GM12878 (cell line): ENCODE results near the gene SPATS1. TPM values are rescaled to one million over a fixed set of nuclear protein-coding genes. Genes with fewer than 3 reads are reported as not detected.

ENCODE experiments used
- ATAC-seq: fragments of 200-7000 bp; cut with Tn5 transposase; 3 replicates; pipeline ENCODE4 v1.9.1; 2020; ENCODE audit warnings: mild to moderate bottlenecking, moderate library complexity
- BruUV-seq: library from RNA; stranded (reverse); fragments of 400-500 nt; replicated peaks from 2 replicates; lab custom pipeline; 2021; lab: Mats Ljungman, UMichigan
- CTCF ChIA-PET: fragments of 300-600 bp; sonication (Branson Sonifier 250); formaldehyde crosslinking; extraction: SDS; loops from one replicate; lab custom pipeline; 2021; ENCODE audit warnings: inconsistent platforms; lab: Yijun Ruan, JAX
- POLR2A ChIA-PET: fragments of 350-600 bp; formaldehyde crosslinking; extraction: SDS; loops from one replicate; lab custom pipeline; 2021; ENCODE audit warnings: inconsistent platforms; lab: Charles Lee
- RAD21 ChIA-PET: fragments of 300-600 bp; sonication (Branson Sonifier 250); formaldehyde crosslinking; loops from one replicate; lab custom pipeline; 2023; ENCODE audit warnings: antibody characterized with exemption; ENCODE audit not compliant: unreplicated experiment; lab: Charles Lee
- SMC1A ChIA-PET: fragments of 300-600 bp; sonication (Branson Sonifier 250); formaldehyde crosslinking; loops from one replicate; lab custom pipeline; 2023; ENCODE audit not compliant: unreplicated experiment, uncharacterized antibody; lab: Charles Lee
- DNase-seq: peaks from one replicate; pipeline ENCODE4 v3.0.0-alpha.2; 2011; ENCODE audit warnings: low read depth, low spot score
- FAIRE-seq: peaks from 3 replicates; lab custom pipeline; 2011; peaks lifted over from hg19 to GRCh38; lab: Jason Lieb, UNC
- H2AFZ ChIP-seq: 2 replicates; pipeline ENCODE4 v1.6.0; 2011; ENCODE audit warnings: low read depth, low read length, control low read depth; ENCODE audit not compliant: control insufficient read depth
- H3K27ac ChIP-seq: 2 replicates; pipeline ENCODE4 v1.5.1; 2011; ENCODE audit warnings: control low read depth; ENCODE audit not compliant: control insufficient read depth, insufficient read depth
- H3K27me3 ChIP-seq, 2 experiments: replicated peaks in 1 of 2; 2 replicates each; pipeline versions ENCODE4 v1.6.0 to v1.6.1; 2011; ENCODE audit warnings: low read length in 1 of 2; ENCODE audit not compliant: control insufficient read depth in 2 of 2, insufficient read depth in 2 of 2
- H3K36me3 ChIP-seq, 2 experiments: 2 replicates each; pipeline ENCODE4 v1.5.1; 2011; ENCODE audit warnings: low read length in 1 of 2; ENCODE audit not compliant: control insufficient read depth in 2 of 2, insufficient read depth in 2 of 2
- H3K4me1 ChIP-seq: 2 replicates; pipeline ENCODE4 v1.6.1; 2011; ENCODE audit warnings: mild to moderate bottlenecking, low read length, moderate library complexity, mixed read lengths; ENCODE audit not compliant: control insufficient read depth, insufficient read depth
- H3K4me2 ChIP-seq: 2 replicates; pipeline ENCODE4 v1.6.0; 2011; ENCODE audit warnings: control low read depth; ENCODE audit not compliant: control insufficient read depth, insufficient read depth
- H3K4me3 ChIP-seq: fragments of 200-600 bp; sonication (generic); 2 replicates; pipeline ENCODE4 v1.5.1; 2016
- H3K79me2 ChIP-seq: 2 replicates; pipeline ENCODE4 v1.6.0; 2011; ENCODE audit warnings: low read length; ENCODE audit not compliant: control insufficient read depth, insufficient read depth
- H3K9ac ChIP-seq: 2 replicates; pipeline ENCODE4 v1.8.0; 2011; ENCODE audit warnings: low read length, control low read depth, mixed read lengths; ENCODE audit not compliant: control insufficient read depth, insufficient read depth
- H3K9me3 ChIP-seq: replicated peaks from 3 replicates; pipeline ENCODE4 v1.5.1; 2011; ENCODE audit warnings: mild to moderate bottlenecking, low read length; ENCODE audit not compliant: control insufficient read depth, insufficient read depth
- H4K20me1 ChIP-seq: 2 replicates; pipeline ENCODE4 v1.6.0; 2011; ENCODE audit not compliant: control insufficient read depth, insufficient read depth
- CUX1 ChIP-seq: IDR thresholded peaks from 2 replicates; pipeline ENCODE4 v1.6.1; 2012; ENCODE audit warnings: improper control_type of control experiment, low read depth, low read length; ENCODE audit not compliant: insufficient replicate concordance
- HCFC1 ChIP-seq: fragments of 150-350 bp; IDR thresholded peaks from 2 replicates; pipeline ENCODE4 v1.6.1; 2014; ENCODE audit warnings: low read length
- HDAC2 ChIP-seq: fragments of 200-600 bp; sonication (generic); IDR thresholded peaks from 2 replicates; pipeline ENCODE4 v1.6.1; 2017
- IKZF2 ChIP-seq, 2 experiments: fragments of 450-650 bp; IDR thresholded peaks; 2 replicates each; pipeline ENCODE4 v1.6.1; 2017; ENCODE audit warnings: mild to moderate bottlenecking in 2 of 2, moderate library complexity in 2 of 2
- JUNB ChIP-seq: IDR thresholded peaks from 2 replicates; pipeline ENCODE4 v1.6.1; 2016; ENCODE audit warnings: antibody characterized with exemption, mild to moderate bottlenecking
- PRDM15 ChIP-seq: fragments of 450-650 bp; formaldehyde crosslinking; IDR thresholded peaks from 2 replicates; pipeline ENCODE4 v1.4.0; 2020; ENCODE audit warnings: mild to moderate bottlenecking, moderate library complexity
- RFX5 ChIP-seq: IDR thresholded peaks from 2 replicates; pipeline ENCODE4 v1.6.1; 2011; ENCODE audit warnings: low read depth, low read length, improper control_type of control experiment
- SREBF2 ChIP-seq: IDR thresholded peaks from 2 replicates; pipeline ENCODE4 v1.6.1; 2012; ENCODE audit warnings: mild to moderate bottlenecking, low read length
- TCF7 ChIP-seq: IDR thresholded peaks from 2 replicates; pipeline ENCODE4 v1.6.1; 2014; ENCODE audit warnings: antibody characterized with exemption, borderline replicate concordance
- ZNF217 ChIP-seq: fragments of 450-650 bp; IDR thresholded peaks from 2 replicates; pipeline ENCODE4 v1.6.1; 2017; ENCODE audit warnings: antibody characterized with exemption, mild to moderate bottlenecking
- ZNF274 ChIP-seq: IDR thresholded peaks from one replicate; pipeline ENCODE4 v1.8.0; 2011; ENCODE audit not compliant: insufficient read length, insufficient read depth
- WGBS: methylation state at CpG from one replicate; pipeline ENCODE4 v1.1.6; 2016; ENCODE audit warnings: low lambda C conversion rate; ENCODE audit not compliant: insufficient replicate concordance, insufficient coverage; ENCODE audit errors: missing lambda C conversion rate; 5-methylcytosine and 5-hydroxymethylcytosine counted together
- in situ Hi-C: fragments of 300-500 bp; cut with MboI; formaldehyde crosslinking; loops from 9 replicates; pipeline ENCODE4 v1.14.3; 2018; ENCODE audit warnings: mixed read lengths
- intact Hi-C: fragments of 100-400 bp; cut with micrococcal nuclease; formaldehyde crosslinking; loops from one replicate; pipeline ENCODE4 v1.14.2; 2022; ENCODE audit not compliant: unreplicated experiment
- polyA plus RNA-seq, 11 experiments: library from polyadenylated mRNA; depleted of rRNA in 4 of 11; unstranded in 6 of 11; stranded (reverse) in 5 of 11; fragments of >200 nt; fragmentation: Nextera tagmentation in 4 of 11; fragmentation: Illumina TruSeq in 1 of 11; extraction: Ambion mirVana in 4 of 11; extraction: Trizol in 1 of 11; gene quantifications; 1 replicate in 1 of 11; 2 replicates in 10 of 11; pipeline versions ENCODE4 v1.2.1 to v1.2.3, GENCODE V29; 2011 to 2016; ENCODE audit warnings: inconsistent platforms in 2 of 11, missing spikeins in 2 of 11, low read depth in 1 of 11
- total RNA-seq, 4 experiments: library from RNA; depleted of rRNA in 3 of 4; stranded (reverse); fragments of >200 nt in 3 of 4; fragmentation: Illumina TruSeq in 1 of 4; extraction: Trizol in 1 of 4; gene quantifications; 2 replicates each; pipeline versions ENCODE4 v1.2.1 to v1.2.3, GENCODE V29; 2013 to 2021
- TF ChIP-seq, protein P1 (sequence below): fragments of 450-650 bp; IDR thresholded peaks from 2 replicates; pipeline ENCODE4 v1.6.1; 2017; ENCODE audit warnings: borderline replicate concordance

SPATS1 gene
- total and polyA plus RNA-seq, 10 of the 15 experiments (the other 5 are each of a cell fraction or from before 2014, with no cell fraction given) = 0.12 TPM; not detected in 9

DNA sequence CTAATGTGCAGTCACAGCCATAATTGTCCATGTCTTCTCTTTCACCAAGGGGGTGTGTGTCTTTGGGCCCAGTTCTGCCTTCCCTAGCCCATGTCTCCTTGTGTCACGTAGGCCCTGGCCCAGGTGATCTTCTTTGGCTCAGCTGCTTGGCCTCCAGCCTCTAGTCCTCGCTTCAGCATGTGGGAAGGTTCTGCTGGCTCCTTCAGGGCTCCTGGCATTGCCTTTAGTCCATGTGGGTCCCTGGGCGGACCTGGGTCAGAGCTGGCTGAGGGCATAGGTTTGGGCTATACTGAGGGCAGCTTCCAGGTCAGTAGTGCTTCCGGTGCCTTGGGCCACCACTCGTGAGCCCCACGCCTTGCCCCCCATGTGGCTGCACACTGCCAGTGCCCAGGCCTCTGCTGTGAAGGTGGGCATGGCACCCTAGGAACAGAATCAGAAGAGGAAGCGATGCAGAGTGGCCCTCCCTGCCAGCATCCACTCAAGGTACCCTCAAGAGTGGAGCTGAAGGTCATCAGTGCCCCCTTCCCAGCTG lies 42.1 kb upstream of the SPATS1 start:
- DNase-seq (no peak), ATAC-seq (no peak)
- CTCF ChIA-PET = no interaction called here
- intact Hi-C loops = no loop called here
- Histone ChIP-seq H3K4me1 (no peaks in the 10 kb centered on the region), H3K36me3 (peaks cover 5 to 29% of the 10 kb centered on the region in 2 experiments; a peak in 3 of 4 replicates), H3K9me3 (no peaks in the 10 kb centered on the region), H3K27me3 (peaks cover 9 to 11% of the 10 kb centered on the region in 2 experiments), H3K4me3 (no peak overlapping the region), H3K79me2 (no peaks in the 10 kb centered on the region), H3K4me2 (no peak overlapping the region), H4K20me1 (no peaks in the 10 kb centered on the region)
- SMC1A ChIA-PET = no interaction called here
- 82% methylated on average over 7 of the region's 7 CpGs for WGBS
- RAD21 ChIA-PET = no interaction called here
- no TSS peak for BruUV-seq
- TF ChIP-seq ZNF217 (no peak), SREBF2 (no peak), JUNB (no peak), PRDM15 (CRISPR knock-in tag) (no peak), ZNF274 (no peak), CUX1 (no peak), HDAC2 (no peak), HCFC1 (no peak), RFX5 (no peak), IKZF2 (IDR thresholded peaks at IDR 0.05) (no peak), TCF7 (no peak)
- TF ChIP-seq, protein P1, sequence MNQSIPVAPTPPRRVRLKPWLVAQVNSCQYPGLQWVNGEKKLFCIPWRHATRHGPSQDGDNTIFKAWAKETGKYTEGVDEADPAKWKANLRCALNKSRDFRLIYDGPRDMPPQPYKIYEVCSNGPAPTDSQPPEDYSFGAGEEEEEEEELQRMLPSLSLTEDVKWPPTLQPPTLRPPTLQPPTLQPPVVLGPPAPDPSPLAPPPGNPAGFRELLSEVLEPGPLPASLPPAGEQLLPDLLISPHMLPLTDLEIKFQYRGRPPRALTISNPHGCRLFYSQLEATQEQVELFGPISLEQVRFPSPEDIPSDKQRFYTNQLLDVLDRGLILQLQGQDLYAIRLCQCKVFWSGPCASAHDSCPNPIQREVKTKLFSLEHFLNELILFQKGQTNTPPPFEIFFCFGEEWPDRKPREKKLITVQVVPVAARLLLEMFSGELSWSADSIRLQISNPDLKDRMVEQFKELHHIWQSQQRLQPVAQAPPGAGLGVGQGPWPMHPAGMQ = no peak
- TF ChIP-seq, all 136 proteins: peak for 0
- FAIRE-seq = no peak
- Histone ChIP-seq H3K9ac (no peak overlapping the region), H3K27ac (no peak overlapping the region), H2AFZ (no peak overlapping the region)
- POLR2A ChIA-PET = no interaction called here
- in situ Hi-C loops = no loop called here
